A549 (cell line): Measurements from ENCODE around the gene SYTL3. TPM values are rescaled to one million over a fixed set of nuclear protein-coding genes. Genes with fewer than 3 reads are reported as not detected.

ENCODE experiments used
- ATAC-seq, 2 experiments: fragments of 200-7000 bp in 1 of 2; fragments of >200 bp in 1 of 2; cut with Nextera tagmentation in 1 of 2; cut with Tn5 transposase in 1 of 2; 3 replicates each; pipeline versions ENCODE4 v1.8.0 to v1.9.1; 2018 to 2020; ENCODE audit warnings: mild to moderate bottlenecking in 1 of 2, moderate library complexity in 1 of 2
- CTCF ChIA-PET: fragments of 300-600 bp; sonication (Branson Sonifier 250); formaldehyde crosslinking; extraction: SDS; loops from one replicate; lab custom pipeline; 2021; ENCODE audit warnings: antibody characterized with exemption, inconsistent platforms; lab: Yijun Ruan, JAX
- POLR2A ChIA-PET: fragments of 350-600 bp; formaldehyde crosslinking; extraction: SDS; loops from one replicate; lab custom pipeline; 2021; ENCODE audit warnings: antibody characterized with exemption, inconsistent platforms; lab: Yijun Ruan, JAX
- DNase-seq, 2 experiments: peaks; one replicate each; pipeline versions ENCODE4 v3.0.0 to v3.0.0-alpha.2; 2011 to 2016; ENCODE audit warnings: low read depth in 1 of 2, low spot score in 1 of 2
- FAIRE-seq: peaks from 2 replicates; lab custom pipeline; 2011; peaks lifted over from hg19 to GRCh38; lab: Jason Lieb, UNC
- H3K27ac ChIP-seq, 2 experiments: fragments of >200 bp; sonication (Bioruptor Twin); formaldehyde crosslinking; 3 replicates each; pipeline ENCODE4 v1.5.1; 2016 to 2017
- H3K4me1 ChIP-seq: fragments of >200 bp; sonication (Bioruptor Twin); formaldehyde crosslinking; 3 replicates; pipeline ENCODE4 v1.6.1; 2016
- H3K4me2 ChIP-seq: fragments of >200 bp; sonication (Bioruptor Twin); formaldehyde crosslinking; 3 replicates; pipeline ENCODE4 v1.6.1; 2016
- H3K4me3 ChIP-seq: fragments of >200 bp; sonication (Bioruptor Twin); formaldehyde crosslinking; 3 replicates; pipeline ENCODE4 v1.5.1; 2016
- H3K9me3 ChIP-seq: fragments of >200 bp; sonication (Bioruptor Twin); formaldehyde crosslinking; 3 replicates; pipeline ENCODE4 v1.6.1; 2016
- BHLHE40 ChIP-seq: IDR thresholded peaks from 2 replicates; pipeline ENCODE4 v1.6.1; 2012; ENCODE audit warnings: low read depth, low read length, inconsistent platforms
- CBX2 ChIP-seq: fragments of 200-600 bp; sonication (generic); IDR thresholded peaks from 2 replicates; pipeline ENCODE4 v1.6.1; 2016; ENCODE audit warnings: low read depth, mild to moderate bottlenecking, borderline replicate concordance
- CHD2 ChIP-seq: fragments of 150-350 bp; IDR thresholded peaks from 2 replicates; pipeline ENCODE4 v1.6.1; 2014; ENCODE audit warnings: low read length; ENCODE audit not compliant: partially characterized antibody
- CHD4 ChIP-seq: fragments of 200-600 bp; sonication (generic); IDR thresholded peaks from 2 replicates; pipeline ENCODE4 v1.6.1; 2016; ENCODE audit warnings: antibody characterized with exemption, mild to moderate bottlenecking, borderline replicate concordance
- EHF ChIP-seq: fragments of 250-450 bp; sonication (Bioruptor Pico); IDR thresholded peaks from 2 replicates; pipeline ENCODE4 v1.5.0; 2020; ENCODE audit warnings: mild to moderate bottlenecking
- ESRRA ChIP-seq: fragments of 150-350 bp; IDR thresholded peaks from 2 replicates; pipeline ENCODE4 v1.6.1; 2014; ENCODE audit warnings: mild to moderate bottlenecking, low read length, borderline replicate concordance
- HDAC2 ChIP-seq: fragments of 200-600 bp; sonication (generic); IDR thresholded peaks from 2 replicates; pipeline ENCODE4 v1.6.1; 2016
- HOXA7 ChIP-seq: fragments of 250-450 bp; sonication (Bioruptor Pico); IDR thresholded peaks from 2 replicates; pipeline ENCODE4 v1.5.0; 2020; ENCODE audit warnings: mild to moderate bottlenecking, moderate library complexity
- HOXB5 ChIP-seq: fragments of 250-450 bp; sonication (Bioruptor Pico); IDR thresholded peaks from 2 replicates; pipeline ENCODE4 v1.5.0; 2020; ENCODE audit warnings: mild to moderate bottlenecking, moderate library complexity
- JUNB ChIP-seq: fragments of >200 bp; sonication (Bioruptor Twin); formaldehyde crosslinking; IDR thresholded peaks from 2 replicates; pipeline ENCODE4 v1.6.1; 2016
- MAZ ChIP-seq: fragments of 150-350 bp; IDR thresholded peaks from 2 replicates; pipeline ENCODE4 v1.6.1; 2014; ENCODE audit warnings: antibody characterized with exemption, low read depth, low read length, borderline replicate concordance
- MYC ChIP-seq: IDR thresholded peaks from 2 replicates; pipeline ENCODE4 v1.6.1; 2012; ENCODE audit warnings: mild to moderate bottlenecking, inconsistent platforms, low read length, improper control_type of control experiment, borderline replicate concordance
- NFE2L2 ChIP-seq: fragments of 150-350 bp; conservative IDR thresholded peaks from 2 replicates; pipeline ENCODE4 v1.6.1; 2014; ENCODE audit warnings: low read length
- POLR2A ChIP-seq: IDR thresholded peaks from 2 replicates; pipeline ENCODE4 v1.6.1; 2012; ENCODE audit warnings: mild to moderate bottlenecking, low read length
- POLR2AphosphoS2 ChIP-seq: conservative IDR thresholded peaks from 2 replicates; pipeline ENCODE4 v1.6.1; 2012; ENCODE audit warnings: low read length, improper control_type of control experiment, inconsistent platforms
- RCOR1 ChIP-seq: fragments of 150-350 bp; IDR thresholded peaks from 2 replicates; pipeline ENCODE4 v1.6.1; 2014; ENCODE audit warnings: antibody characterized with exemption, low read length, low read depth
- RFX5 ChIP-seq: fragments of 450-650 bp; IDR thresholded peaks from 2 replicates; pipeline ENCODE4 v1.7.1; 2014; ENCODE audit warnings: antibody characterized with exemption, mild to moderate bottlenecking, moderate library complexity
- SREBF2 ChIP-seq: fragments of 450-650 bp; IDR thresholded peaks from 2 replicates; pipeline ENCODE4 v1.6.1; 2014; ENCODE audit warnings: mild to moderate bottlenecking, moderate library complexity
- WGBS: methylation state at CpG from one replicate; pipeline ENCODE4 v1.1.6; 2017; ENCODE audit errors: missing lambda C conversion rate; 5-methylcytosine and 5-hydroxymethylcytosine counted together
- polyA plus RNA-seq, 4 experiments: library from polyadenylated mRNA; depleted of rRNA in 3 of 4; stranded (reverse); fragments of >200 nt; fragmentation: RNase III in 1 of 4; extraction: RNeasy Plus Mini Kit Qiagen cat#74134 plus additional on column Dnase treatment in 1 of 4; gene quantifications; 2 replicates in 3 of 4; 3 replicates in 1 of 4; pipeline ENCODE4 v1.2.3, GENCODE V29; 2011 to 2017
- TF ChIP-seq, protein P1 (sequence below): IDR thresholded peaks from 2 replicates; pipeline ENCODE4 v1.6.1; 2012
- TF ChIP-seq, protein P2 (sequence below): fragments of 200-600 bp; sonication (generic); IDR thresholded peaks from 2 replicates; pipeline ENCODE4 v1.6.1; 2016; ENCODE audit warnings: antibody characterized with exemption, mild to moderate bottlenecking, moderate library complexity
- TF ChIP-seq, protein P3 (sequence below): fragments of >200 bp; sonication (Bioruptor Twin); formaldehyde crosslinking; IDR thresholded peaks from 2 replicates; pipeline ENCODE4 v1.6.1; 2016
- TF ChIP-seq, protein P4 (sequence below): fragments of 250-450 bp; sonication (Bioruptor Pico); IDR thresholded peaks from 2 replicates; pipeline ENCODE4 v1.5.0; 2020; ENCODE audit warnings: low read depth, mild to moderate bottlenecking, moderate library complexity

SYTL3 gene
- polyA plus RNA-seq, 2 of the 4 experiments (the other 2 are of a cell fraction): 0.63 to 0.89 TPM

DNA sequence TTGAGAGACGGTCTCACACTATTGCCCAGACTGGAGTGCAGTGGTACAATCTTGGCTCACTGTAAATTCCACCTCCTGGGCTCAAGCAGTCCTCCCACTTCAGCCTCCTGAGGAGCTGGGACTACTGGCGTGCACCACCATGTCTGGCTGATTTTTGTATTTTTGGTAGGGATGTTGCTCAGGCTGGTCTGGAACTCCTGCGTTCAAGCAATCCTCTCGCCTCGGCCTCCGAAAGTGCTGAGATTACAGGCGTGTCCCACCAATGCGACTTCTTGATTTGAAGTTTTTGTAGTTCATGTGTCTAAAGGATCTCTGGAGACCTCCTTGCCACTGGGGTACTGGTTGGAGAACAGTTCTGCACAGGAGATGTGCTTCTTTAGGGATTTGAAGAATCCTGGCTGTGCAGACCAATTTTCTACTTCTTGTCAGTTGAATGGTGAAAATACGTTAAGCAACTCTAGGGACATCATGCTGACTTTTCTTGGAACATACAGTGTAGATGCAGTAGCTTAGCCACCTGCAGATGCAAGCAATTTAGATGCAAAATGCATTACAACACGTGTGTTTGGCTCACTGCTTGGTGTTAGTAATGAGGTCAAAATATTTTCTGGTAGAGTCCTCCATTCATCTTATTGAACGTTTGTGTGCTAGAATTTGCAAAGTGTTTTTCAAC is 28.2 kb downstream of the SYTL3 start:
- ATAC-seq (no peak), FAIRE-seq (no peak)
- Histone ChIP-seq H3K4me3 (no peak overlapping the region), H3K4me1 (no peaks in the 10 kb centered on the region), H3K4me2 (no peak overlapping the region), H3K27ac (no peak overlapping the region)
- POLR2A ChIA-PET: no interaction called here
- TF ChIP-seq HOXB5 (CRISPR knock-in tag) (no peak), MAZ (no peak), RCOR1 (no peak), CHD4 (no peak), POLR2AphosphoS2 (no peak), HOXA7 (CRISPR knock-in tag) (no peak), SREBF2 (no peak), JUNB (no peak)
- TF ChIP-seq, protein P1, sequence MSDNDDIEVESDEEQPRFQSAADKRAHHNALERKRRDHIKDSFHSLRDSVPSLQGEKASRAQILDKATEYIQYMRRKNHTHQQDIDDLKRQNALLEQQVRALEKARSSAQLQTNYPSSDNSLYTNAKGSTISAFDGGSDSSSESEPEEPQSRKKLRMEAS: no peak
- TF ChIP-seq, protein P2, sequence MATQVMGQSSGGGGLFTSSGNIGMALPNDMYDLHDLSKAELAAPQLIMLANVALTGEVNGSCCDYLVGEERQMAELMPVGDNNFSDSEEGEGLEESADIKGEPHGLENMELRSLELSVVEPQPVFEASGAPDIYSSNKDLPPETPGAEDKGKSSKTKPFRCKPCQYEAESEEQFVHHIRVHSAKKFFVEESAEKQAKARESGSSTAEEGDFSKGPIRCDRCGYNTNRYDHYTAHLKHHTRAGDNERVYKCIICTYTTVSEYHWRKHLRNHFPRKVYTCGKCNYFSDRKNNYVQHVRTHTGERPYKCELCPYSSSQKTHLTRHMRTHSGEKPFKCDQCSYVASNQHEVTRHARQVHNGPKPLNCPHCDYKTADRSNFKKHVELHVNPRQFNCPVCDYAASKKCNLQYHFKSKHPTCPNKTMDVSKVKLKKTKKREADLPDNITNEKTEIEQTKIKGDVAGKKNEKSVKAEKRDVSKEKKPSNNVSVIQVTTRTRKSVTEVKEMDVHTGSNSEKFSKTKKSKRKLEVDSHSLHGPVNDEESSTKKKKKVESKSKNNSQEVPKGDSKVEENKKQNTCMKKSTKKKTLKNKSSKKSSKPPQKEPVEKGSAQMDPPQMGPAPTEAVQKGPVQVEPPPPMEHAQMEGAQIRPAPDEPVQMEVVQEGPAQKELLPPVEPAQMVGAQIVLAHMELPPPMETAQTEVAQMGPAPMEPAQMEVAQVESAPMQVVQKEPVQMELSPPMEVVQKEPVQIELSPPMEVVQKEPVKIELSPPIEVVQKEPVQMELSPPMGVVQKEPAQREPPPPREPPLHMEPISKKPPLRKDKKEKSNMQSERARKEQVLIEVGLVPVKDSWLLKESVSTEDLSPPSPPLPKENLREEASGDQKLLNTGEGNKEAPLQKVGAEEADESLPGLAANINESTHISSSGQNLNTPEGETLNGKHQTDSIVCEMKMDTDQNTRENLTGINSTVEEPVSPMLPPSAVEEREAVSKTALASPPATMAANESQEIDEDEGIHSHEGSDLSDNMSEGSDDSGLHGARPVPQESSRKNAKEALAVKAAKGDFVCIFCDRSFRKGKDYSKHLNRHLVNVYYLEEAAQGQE: no peak
- TF ChIP-seq, all 56 proteins: peak for 0
- no peaks in the 10 kb centered on the region for H3K9me3 ChIP-seq
- CTCF ChIA-PET: interaction anchor here (0.8 kb wide), 1 partner anchor 10 kb away, joined by 5 read pairs; no protein-coding TSS in a partner anchor
- no peak for DNase-seq
- 71% methylated on average over 11 of the region's 11 CpGs for WGBS

DNA sequence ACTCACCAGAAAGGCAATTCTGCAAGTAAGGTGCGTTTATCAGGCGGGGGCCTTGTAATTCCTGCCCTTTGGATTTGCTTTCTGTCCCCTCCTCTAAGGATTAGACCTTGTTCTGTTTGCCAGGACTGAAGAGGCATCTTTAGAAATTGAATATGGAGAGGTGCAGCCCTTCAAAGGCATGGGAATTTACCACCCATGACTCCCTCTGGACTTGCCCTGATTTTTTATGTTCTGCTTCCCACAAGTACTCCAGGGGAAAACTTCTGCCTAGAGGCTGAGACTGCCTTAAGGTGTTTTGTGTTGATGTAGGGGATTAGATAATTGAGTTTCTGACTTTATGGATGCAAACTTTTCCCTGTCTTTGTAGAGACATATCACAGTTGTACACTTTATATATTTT is 30.2 kb downstream of the SYTL3 start:
- TF ChIP-seq JUNB (no peak), CBX2 (no peak), RFX5 (no peak), BHLHE40 (no peak), ESRRA (no peak), NFE2L2 (no peak), HDAC2 (no peak), CHD2 (no peak), EHF (CRISPR knock-in tag) (no peak), POLR2A (no peak)
- TF ChIP-seq, protein P3, sequence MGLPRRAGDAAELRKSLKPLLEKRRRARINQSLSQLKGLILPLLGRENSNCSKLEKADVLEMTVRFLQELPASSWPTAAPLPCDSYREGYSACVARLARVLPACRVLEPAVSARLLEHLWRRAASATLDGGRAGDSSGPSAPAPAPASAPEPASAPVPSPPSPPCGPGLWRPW: no peak
- WGBS: 89% methylated on average over 2 of the region's 2 CpGs
- H3K27ac ChIP-seq: no peak overlapping the region
- DNase-seq (no peak), ATAC-seq (no peak), FAIRE-seq (no peak)
- no peaks in the 10 kb centered on the region for H3K4me1 ChIP-seq
- H3K9me3 ChIP-seq: no peaks in the 10 kb centered on the region
- H3K4me3 ChIP-seq: no peak overlapping the region
- CTCF ChIA-PET: interaction anchor here (0.6 to 1.1 kb wide), 3 partner anchors 11 to 459 kb away, joined by 3 to 4 read pairs (median 3); no protein-coding TSS in a partner anchor
- no peak overlapping the region for H3K4me2 ChIP-seq
- POLR2A ChIA-PET: no interaction called here

DNA sequence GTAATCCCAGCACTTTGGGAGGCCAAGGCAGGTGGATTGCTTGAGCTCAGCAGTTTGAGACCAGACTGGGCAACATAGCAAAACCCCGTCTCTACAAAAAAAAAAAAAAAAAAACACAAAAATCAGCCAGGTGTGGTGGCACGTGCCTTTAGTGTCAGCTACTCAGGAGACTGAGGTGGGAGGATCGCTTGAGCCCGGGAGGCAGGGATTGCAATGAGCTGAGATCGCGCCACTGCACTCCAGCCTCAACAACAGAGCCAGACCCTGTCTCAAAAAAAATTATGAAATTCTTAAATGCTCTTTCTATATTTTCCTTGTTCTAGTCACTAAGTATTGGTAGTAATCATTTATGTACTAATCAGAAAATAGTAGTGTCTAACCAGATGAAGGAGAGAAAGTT is 30.6 kb downstream of the SYTL3 start:
- no peak for FAIRE-seq
- H3K4me2 ChIP-seq: no peak overlapping the region
- DNase-seq: no peak
- H3K27ac ChIP-seq: no peak overlapping the region
- WGBS: 83% methylated on average over 6 of the region's 6 CpGs
- ATAC-seq: no peak
- no peaks in the 10 kb centered on the region for H3K4me1 ChIP-seq
- POLR2A ChIA-PET: no interaction called here
- no peaks in the 10 kb centered on the region for H3K9me3 ChIP-seq
- CTCF ChIA-PET: interaction anchor here (0.6 to 1.1 kb wide), 2 partner anchors 25 to 459 kb away, joined by 3 to 4 read pairs; no protein-coding TSS in a partner anchor
- TF ChIP-seq HOXB5 (CRISPR knock-in tag) (no peak), MYC (no peak), RCOR1 (no peak)
- TF ChIP-seq, protein P4, sequence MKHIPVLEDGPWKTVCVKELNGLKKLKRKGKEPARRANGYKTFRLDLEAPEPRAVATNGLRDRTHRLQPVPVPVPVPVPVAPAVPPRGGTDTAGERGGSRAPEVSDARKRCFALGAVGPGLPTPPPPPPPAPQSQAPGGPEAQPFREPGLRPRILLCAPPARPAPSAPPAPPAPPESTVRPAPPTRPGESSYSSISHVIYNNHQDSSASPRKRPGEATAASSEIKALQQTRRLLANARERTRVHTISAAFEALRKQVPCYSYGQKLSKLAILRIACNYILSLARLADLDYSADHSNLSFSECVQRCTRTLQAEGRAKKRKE (CRISPR knock-in tag): no peak
- TF ChIP-seq, all 56 proteins: peak for 0
- H3K4me3 ChIP-seq: no peak overlapping the region
